K562 (cell line): ENCODE data around the gene PHF10. TPM values are rescaled to one million over a fixed set of nuclear protein-coding genes. Genes with fewer than 3 reads are reported as not detected.

Experiments used
- ATAC-seq: fragments of 200-7000 bp; cut with Tn5 transposase; 3 replicates; pipeline ENCODE4 v1.9.1; 2020; ENCODE audit warnings: moderate library complexity
- BruUV-seq: library from RNA; stranded (reverse); fragments of 400-500 nt; replicated peaks from 2 replicates; lab custom pipeline; 2021; lab: Mats Ljungman, UMichigan
- CTCF ChIA-PET: fragments of 300-600 bp; formaldehyde crosslinking; extraction: SDS; loops from one replicate; lab custom pipeline; 2021; ENCODE audit warnings: low intra/inter-chr PET ratio; lab: Yijun Ruan, JAX
- POLR2A ChIA-PET: fragments of 300-600, 350-650 bp; sonication (Branson Sonifier 250); formaldehyde crosslinking; extraction: SDS; loops from one replicate; lab custom pipeline; 2021; ENCODE audit warnings: antibody characterized with exemption, inconsistent platforms; lab: Yijun Ruan, JAX
- DNase-seq, 4 experiments: peaks; one replicate each; pipeline versions ENCODE4 v3.0.0 to v3.0.0-alpha.2; 2011 to 2018; ENCODE audit warnings: low spot score in 3 of 4, mixed read lengths in 3 of 4; ENCODE audit errors: extremely low read depth in 1 of 4
- FAIRE-seq: peaks from 2 replicates; lab custom pipeline; 2011; peaks lifted over from hg19 to GRCh38; lab: Jason Lieb, UNC
- H2AFZ ChIP-seq: 2 replicates; pipeline ENCODE4 v1.6.0; 2011; ENCODE audit warnings: low read depth, low read length, control low read depth, inconsistent platforms
- H3K27ac ChIP-seq: fragments of 200-600 bp; 3 replicates; pipeline ENCODE4 v1.8.0; 2011; ENCODE audit warnings: low read depth, mild to moderate bottlenecking, control low read depth, inconsistent platforms, low read length, moderate library complexity, mixed read lengths; ENCODE audit errors: extremely low read depth
- H3K27me3 ChIP-seq, 2 experiments: fragments of 300-600 bp in 1 of 2; 2 replicates in 1 of 2; 3 replicates in 1 of 2; pipeline versions ENCODE4 v1.6.0 to v1.8.0; 2011; ENCODE audit warnings: inconsistent platforms in 2 of 2, low read length in 2 of 2, mild to moderate bottlenecking in 1 of 2, mixed read lengths in 1 of 2, moderate library complexity in 1 of 2; ENCODE audit not compliant: control insufficient read depth in 2 of 2, insufficient read depth in 2 of 2
- H3K36me3 ChIP-seq: fragments of 300-600 bp; 3 replicates; pipeline ENCODE4 v1.8.0; 2011; ENCODE audit warnings: mild to moderate bottlenecking, low read length, inconsistent platforms; ENCODE audit not compliant: control insufficient read depth, insufficient read depth
- H3K4me1 ChIP-seq, 2 experiments: fragments of 200-600 bp in 1 of 2; replicated peaks in 1 of 2; 2 replicates in 1 of 2; 3 replicates in 1 of 2; pipeline versions ENCODE4 v1.5.1 to v1.8.0; 2011; ENCODE audit warnings: inconsistent platforms in 2 of 2, low read length in 2 of 2, mild to moderate bottlenecking in 1 of 2, mixed read lengths in 1 of 2, moderate library complexity in 1 of 2; ENCODE audit not compliant: control insufficient read depth in 2 of 2, insufficient read depth in 2 of 2
- H3K4me2 ChIP-seq: 2 replicates; pipeline ENCODE4 v1.6.1; 2011; ENCODE audit warnings: low read length, control low read depth, inconsistent platforms, mixed read lengths; ENCODE audit not compliant: insufficient read depth
- H3K4me3 ChIP-seq: fragments of 200-600 bp; sonication (generic), shearing (Covaris generic); 2 replicates; pipeline ENCODE4 v1.5.1; 2016; ENCODE audit warnings: control low read depth, inconsistent platforms
- H3K79me2 ChIP-seq: fragments of 200-600 bp; 3 replicates; pipeline ENCODE4 v1.8.0; 2011; ENCODE audit warnings: low read length, inconsistent platforms; ENCODE audit not compliant: control insufficient read depth, insufficient read depth
- H3K9ac ChIP-seq, 2 experiments: 2 replicates each; pipeline versions ENCODE4 v1.6.0 to v1.6.1; 2011; ENCODE audit warnings: low read depth in 2 of 2, low read length in 2 of 2, control low read depth in 1 of 2, inconsistent platforms in 1 of 2, mild to moderate bottlenecking in 1 of 2, mixed read lengths in 1 of 2; ENCODE audit not compliant: insufficient read depth in 1 of 2
- H3K9me1 ChIP-seq: one replicate; pipeline ENCODE4 v1.6.0; 2011; ENCODE audit warnings: inconsistent platforms, mild to moderate bottlenecking, low read length, moderate library complexity; ENCODE audit not compliant: control insufficient read depth, insufficient read depth
- H3K9me3 ChIP-seq: replicated peaks from 2 replicates; pipeline ENCODE4 v1.5.1; 2011; ENCODE audit warnings: low read depth, low read length, inconsistent platforms; ENCODE audit not compliant: control insufficient read depth, insufficient read depth
- H4K20me1 ChIP-seq: replicated peaks from 2 replicates; pipeline ENCODE4 v1.6.1; 2011; ENCODE audit warnings: low read length, inconsistent platforms, mixed read lengths; ENCODE audit not compliant: control insufficient read depth, insufficient read depth
- CCAR2 ChIP-seq: fragments of 200-400 bp; formaldehyde crosslinking; IDR thresholded peaks from 2 replicates; pipeline ENCODE4 v1.6.1; 2017; ENCODE audit warnings: mild to moderate bottlenecking, low read depth, low read length
- CREM ChIP-seq: IDR thresholded peaks from 2 replicates; pipeline ENCODE4 v1.6.1; 2014; ENCODE audit warnings: antibody characterized with exemption, low read depth
- DEAF1 ChIP-seq: fragments of 450-650 bp; formaldehyde crosslinking; IDR thresholded peaks from 2 replicates; pipeline ENCODE4 v1.4.0; 2020; ENCODE audit warnings: mild to moderate bottlenecking, moderate library complexity
- GTF2A2 ChIP-seq: IDR thresholded peaks from 2 replicates; pipeline ENCODE4 v1.6.1; 2016; ENCODE audit warnings: mild to moderate bottlenecking, missing genetic modification characterization, missing compliant biosample characterization
- HMGXB4 ChIP-seq: sonication (generic); formaldehyde crosslinking; IDR thresholded peaks from 2 replicates; pipeline ENCODE4 v1.8.1; 2023; ENCODE audit warnings: mild to moderate bottlenecking, missing genetic modification reagents
- IRF2 ChIP-seq: sonication (generic); formaldehyde crosslinking; IDR thresholded peaks from 2 replicates; pipeline ENCODE4 v1.8.1; 2022; ENCODE audit warnings: mild to moderate bottlenecking, missing genetic modification reagents
- KLF10 ChIP-seq: fragments of 250-450 bp; sonication (Bioruptor Pico); IDR thresholded peaks from 2 replicates; pipeline ENCODE4 v1.6.1; 2021; ENCODE audit warnings: matching md5 sums
- MED1 ChIP-seq: sonication (generic); formaldehyde crosslinking; IDR thresholded peaks from 2 replicates; pipeline ENCODE4 v1.8.1; 2023; ENCODE audit warnings: missing genetic modification reagents, borderline replicate concordance
- MIER1 ChIP-seq: fragments of 450-650 bp; IDR thresholded peaks from 2 replicates; pipeline ENCODE4 v1.6.1; 2016; ENCODE audit warnings: antibody characterized with exemption, mild to moderate bottlenecking, low read depth
- NFYB ChIP-seq: IDR thresholded peaks from 2 replicates; pipeline ENCODE4 v1.6.1; 2011; ENCODE audit warnings: mild to moderate bottlenecking, moderate library complexity; ENCODE audit not compliant: insufficient read length; ENCODE audit errors: extremely low read depth
- POLR2AphosphoS5 ChIP-seq: IDR thresholded peaks from 2 replicates; pipeline ENCODE4 v1.6.1; 2011; ENCODE audit warnings: mild to moderate bottlenecking, low read depth, low read length, moderate library complexity; ENCODE audit not compliant: control insufficient read depth, insufficient read depth
- RUNX1 ChIP-seq: sonication (generic); IDR thresholded peaks from 2 replicates; pipeline ENCODE4 v1.6.1; 2016; ENCODE audit warnings: antibody characterized with exemption, low read depth
- TSHZ1 ChIP-seq: fragments of 250-450 bp; sonication (Bioruptor Pico); IDR thresholded peaks from 2 replicates; pipeline ENCODE4 v1.4.0; 2020; ENCODE audit warnings: mild to moderate bottlenecking, moderate library complexity
- ZC3H4 ChIP-seq: sonication (generic); formaldehyde crosslinking; IDR thresholded peaks from 2 replicates; pipeline ENCODE4 v1.9.0; 2021; ENCODE audit warnings: missing genetic modification reagents, borderline replicate concordance
- ZNF717 ChIP-seq: fragments of 250-450 bp; sonication (Bioruptor Pico); IDR thresholded peaks from 2 replicates; pipeline ENCODE4 v1.5.0; 2021
- WGBS: fragments of 100-300 bp; shearing (Covaris generic); methylation state at CpG from one replicate; pipeline ENCODE4 v1.1.6; 2016; ENCODE audit warnings: low coverage, mixed read lengths; ENCODE audit not compliant: insufficient coverage; ENCODE audit errors: missing lambda C conversion rate; 5-methylcytosine and 5-hydroxymethylcytosine counted together
- in situ Hi-C: fragments of 300-500 bp; cut with MboI; formaldehyde crosslinking; loops from 4 replicates; pipeline ENCODE4 v1.15.0; 2018; ENCODE audit warnings: inconsistent platforms, mixed read lengths
- intact Hi-C: fragments of 100-400 bp; cut with micrococcal nuclease; formaldehyde crosslinking; loops from 2 replicates; pipeline ENCODE4 v1.14.2; 2022
- polyA plus RNA-seq, 8 experiments: library from polyadenylated mRNA; depleted of rRNA in 4 of 8; stranded (reverse) in 5 of 8; unstranded in 3 of 8; fragments of >200 nt; fragmentation: Nextera tagmentation in 2 of 8; fragmentation: Illumina TruSeq in 1 of 8; extraction: Ambion mirVana in 2 of 8; extraction: Trizol in 1 of 8; gene quantifications; 2 replicates each; pipeline versions ENCODE4 v1.2.1 to v1.2.3, GENCODE V29; 2011 to 2014; ENCODE audit warnings: inconsistent platforms in 1 of 8, missing spikeins in 1 of 8
- total RNA-seq, 7 experiments: library from RNA; depleted of rRNA in 6 of 7; stranded (reverse); fragments of >200 nt in 6 of 7; fragmentation: Illumina TruSeq in 2 of 7; extraction: Trizol in 2 of 7; gene quantifications; 2 replicates each; pipeline versions ENCODE4 v1.2.1 to v1.2.3, GENCODE V29; 2011 to 2021; ENCODE audit warnings: low replicate concordance in 1 of 7

Gene PHF10
- total and polyA plus RNA-seq, 9 of the 15 experiments (the other 6 are each of a cell fraction or from before 2014, with no cell fraction given), result 23.9 to 88.9 (median 46.0) TPM

DNA sequence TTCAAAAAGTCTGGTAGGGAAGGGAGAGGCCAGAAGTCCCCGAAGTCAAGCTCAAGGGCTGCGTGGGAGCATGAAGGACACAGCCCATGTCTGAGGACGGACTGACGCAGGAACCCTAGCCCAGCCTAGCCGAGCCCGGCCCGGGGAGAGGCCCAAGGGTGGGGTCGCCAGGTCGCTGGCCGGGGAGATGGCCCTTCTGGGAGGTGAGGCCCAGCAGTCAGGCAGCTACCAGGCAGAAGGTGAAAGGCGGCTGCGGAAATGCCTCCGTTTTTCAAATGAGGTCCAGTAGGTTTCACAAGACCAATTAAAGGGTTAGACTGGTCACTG is 67.1 kb downstream of the PHF10 start (continued):
- TF ChIP-seq TSHZ1 (CRISPR knock-in tag) (no peak), MIER1 (no peak), HMGXB4 (CRISPR knock-in tag) (no peak)

DNA sequence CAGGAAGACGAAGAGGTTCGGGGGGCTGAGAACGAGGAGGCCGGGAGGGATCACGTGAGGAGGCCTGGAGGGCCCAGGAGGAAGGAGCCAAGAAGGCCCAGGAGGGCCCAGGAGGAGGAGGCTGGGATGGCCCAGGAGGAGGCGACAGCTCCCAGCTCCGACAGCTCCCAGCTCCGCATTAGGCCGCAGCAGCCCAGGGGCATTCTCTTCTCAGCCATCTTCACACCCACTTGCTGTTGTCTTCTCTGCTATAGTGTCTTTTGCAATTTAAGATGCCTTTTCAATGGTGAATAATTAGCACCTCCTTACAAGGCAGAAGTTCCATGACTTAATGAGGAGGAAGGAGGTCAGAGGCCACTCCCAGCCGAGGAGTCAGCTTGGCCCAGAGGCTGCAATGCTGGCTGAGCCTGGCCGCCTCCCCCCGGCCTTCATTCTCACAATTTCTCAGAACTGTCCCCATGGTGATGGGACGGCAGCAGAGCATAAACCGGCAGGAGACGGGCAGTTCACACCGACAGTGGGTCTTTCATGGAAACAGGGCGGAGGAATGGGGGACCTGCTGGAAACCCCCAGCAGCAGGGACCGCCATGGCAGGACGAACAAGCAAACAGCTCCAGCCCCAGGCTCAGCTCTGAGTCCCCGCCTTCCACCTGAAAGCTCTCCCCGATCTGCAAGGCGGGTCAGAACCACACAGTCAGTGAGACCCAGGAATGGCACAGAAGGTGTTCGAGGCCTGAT is 67.6 kb downstream of the PHF10 start:
- Histone ChIP-seq H3K27ac (no peak overlapping the region), H3K9me3 (no peaks in the 10 kb centered on the region), H3K27me3 (no peaks in the 10 kb centered on the region), H3K9ac (no peak overlapping the region; a peak in 1 of 4 replicates), H3K4me3 (no peak overlapping the region), H3K36me3 (peaks cover 43% of the 10 kb centered on the region), H4K20me1 (no peaks in the 10 kb centered on the region), H3K4me2 (no peak overlapping the region), H3K79me2 (no peaks in the 10 kb centered on the region), H3K9me1 (peaks cover 4% of the 10 kb centered on the region), H3K4me1 (peaks cover 0 to 3% of the 10 kb centered on the region in 2 experiments; a peak in 1 of 5 replicates), H2AFZ (no peak overlapping the region)
- intact Hi-C loops (no loop called here), in situ Hi-C loops (no loop called here)
- FAIRE-seq, result no peak
- BruUV-seq, result no TSS peak
- ChIA-PET POLR2A (no interaction called here), CTCF (no interaction called here)
- ATAC-seq, result no peak
- no peak for DNase-seq
- 96% methylated on average over 21 of the region's 23 CpGs for WGBS
- TF ChIP-seq MED1 (CRISPR knock-in tag), result no peak
- TF ChIP-seq GTF2A2, result no peak
- no peak for TF ChIP-seq RUNX1
- TF ChIP-seq CCAR2, result no peak
- TF ChIP-seq DEAF1 (CRISPR knock-in tag), result no peak
- TF ChIP-seq ZC3H4, result no peak
- no peak for TF ChIP-seq IRF2 (CRISPR knock-in tag)
- no peak for TF ChIP-seq KLF10 (CRISPR knock-in tag)
- no peak for TF ChIP-seq ZNF717 (CRISPR knock-in tag)
- no peak for TF ChIP-seq POLR2AphosphoS5
- no peak for TF ChIP-seq NFYB
- no peak for TF ChIP-seq CREM
